GM12892 (cell line): ENCODE results near the gene LRRC30.

ENCODE experiments used
- POLR2A ChIP-seq: IDR thresholded peaks from 2 replicates; pipeline ENCODE4 v1.6.1; 2011; ENCODE audit warnings: low read depth, low read length, control low read depth
- POLR2AphosphoS5 ChIP-seq: IDR thresholded peaks from 2 replicates; pipeline ENCODE4 v1.6.1; 2011; ENCODE audit warnings: low read depth, low read length, control low read depth
- TAF1 ChIP-seq: IDR thresholded peaks from 2 replicates; pipeline ENCODE4 v1.6.1; 2011; ENCODE audit warnings: low read depth, mild to moderate bottlenecking, control low read depth, low read length, borderline replicate concordance

DNA sequence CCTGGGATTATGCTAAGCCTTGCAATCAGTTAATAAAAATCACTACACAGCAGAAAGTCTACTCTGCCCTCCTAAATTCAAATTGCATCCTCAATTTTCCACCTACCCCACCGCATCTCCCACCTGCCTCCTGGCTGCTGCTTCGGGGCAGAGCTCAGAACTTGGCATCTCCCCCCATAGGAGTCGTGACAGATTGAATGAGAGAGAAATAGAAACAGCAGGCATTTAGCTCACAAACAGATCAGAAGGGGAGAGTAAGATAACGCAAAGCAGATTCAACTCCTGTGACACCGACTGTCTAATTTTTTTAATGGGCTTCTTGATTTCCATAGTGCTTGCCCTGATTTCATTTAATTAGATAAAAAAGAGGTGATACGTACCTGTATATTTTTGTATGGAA, 24.7 kb upstream of the LRRC30 start:
- TF ChIP-seq POLR2A (no peak), TAF1 (no peak), POLR2AphosphoS5 (no peak)
